DOHH2 (cell line): ENCODE data around the gene PCNX4.

ENCODE experiments used
- H3F3A ChIP-seq: fragments of 200-600 bp; sonication (generic), shearing (Covaris generic); 2 replicates; pipeline ENCODE4 v1.6.0; 2016; ENCODE audit warnings: antibody characterized with exemption, mild to moderate bottlenecking; ENCODE audit not compliant: control insufficient read depth, insufficient read depth
- H3K27ac ChIP-seq: fragments of 200-600 bp; sonication (generic); 2 replicates; pipeline ENCODE4 v1.5.1; 2014; ENCODE audit warnings: low read depth, mild to moderate bottlenecking, low read length, moderate library complexity
- H3K27me3 ChIP-seq: fragments of 200-600 bp; sonication (generic); 2 replicates; pipeline ENCODE4 v1.6.1; 2014; ENCODE audit warnings: mild to moderate bottlenecking, low read length, mixed read lengths; ENCODE audit not compliant: control insufficient read depth
- H3K36me3 ChIP-seq: fragments of 200-600 bp; sonication (generic); 2 replicates; pipeline ENCODE4 v1.6.1; 2014; ENCODE audit warnings: mild to moderate bottlenecking, low read length, moderate library complexity, mixed read lengths; ENCODE audit not compliant: control insufficient read depth
- H3K4me1 ChIP-seq: fragments of 200-600 bp; sonication (generic); 2 replicates; pipeline ENCODE4 v1.6.1; 2014; ENCODE audit warnings: mild to moderate bottlenecking, low read length, mixed read lengths; ENCODE audit not compliant: control insufficient read depth
- H3K4me2 ChIP-seq: fragments of 200-600 bp; sonication (generic); 2 replicates; pipeline ENCODE4 v1.6.0; 2014; ENCODE audit warnings: mild to moderate bottlenecking, low read length, moderate library complexity
- H3K4me3 ChIP-seq: fragments of 200-600 bp; sonication (generic); 2 replicates; pipeline ENCODE4 v1.5.1; 2014; ENCODE audit warnings: mild to moderate bottlenecking, low read length, mixed read lengths
- H3K79me2 ChIP-seq: fragments of 200-600 bp; sonication (generic); 2 replicates; pipeline ENCODE4 v1.6.1; 2014; ENCODE audit warnings: mild to moderate bottlenecking, low read length, mixed read lengths; ENCODE audit not compliant: control insufficient read depth
- H3K9me2 ChIP-seq: fragments of 200-600 bp; sonication (generic); replicated peaks from 2 replicates; pipeline ENCODE4 v1.6.1; 2014; ENCODE audit warnings: mild to moderate bottlenecking, low read length, mixed read lengths; ENCODE audit not compliant: control insufficient read depth
- H3K9me3 ChIP-seq: fragments of 200-600 bp; sonication (generic); 2 replicates; pipeline ENCODE4 v1.6.1; 2014; ENCODE audit warnings: antibody characterized with exemption, low read length, mixed read lengths; ENCODE audit not compliant: control insufficient read depth, insufficient read depth
- H4K20me1 ChIP-seq: fragments of 200-600 bp; sonication (generic); 2 replicates; pipeline ENCODE4 v1.6.0; 2014; ENCODE audit warnings: low read depth, mild to moderate bottlenecking, antibody characterized with exemption, low read length, moderate library complexity; ENCODE audit not compliant: control insufficient read depth, insufficient read depth
- CTCF ChIP-seq: fragments of 200-600 bp; sonication (generic); IDR thresholded peaks from one replicate; pipeline ENCODE4 v1.5.1; 2014; ENCODE audit warnings: antibody characterized with exemption, mild to moderate bottlenecking, low read depth, low read length; ENCODE audit not compliant: poor library complexity, severe bottlenecking
- EZH2phosphoT487 ChIP-seq: fragments of 200-600 bp; sonication (generic); IDR thresholded peaks from 2 replicates; pipeline ENCODE4 v1.6.1; 2017; ENCODE audit warnings: borderline replicate concordance, mild to moderate bottlenecking, antibody characterized with exemption, low read length, moderate library complexity, mixed read lengths

The PCNX4 gene

DNA sequence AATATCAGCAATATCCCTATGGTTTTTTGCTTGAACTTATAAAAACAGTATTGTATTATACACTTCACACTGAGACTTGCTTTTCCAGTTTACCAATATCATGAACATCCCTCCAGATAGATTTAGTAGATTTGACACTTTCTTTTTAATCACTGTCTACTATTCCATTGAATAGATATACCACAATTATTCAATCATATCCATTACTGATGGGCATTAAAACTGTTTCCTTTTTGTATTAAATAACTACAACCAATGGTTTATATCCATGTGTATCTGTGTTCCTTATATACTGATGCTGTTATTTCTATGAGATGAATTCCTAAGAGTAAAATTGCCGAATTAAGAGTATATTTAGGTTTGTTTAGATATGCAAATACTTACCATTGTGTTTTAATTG, 86.4 kb downstream of the PCNX4 start:
- Histone ChIP-seq H3K27ac (no peak overlapping the region), H3K4me1 (peaks cover 6% of the 10 kb centered on the region), H3K9me3 (peaks cover 4% of the 10 kb centered on the region; the same call in 1 of the 2 replicates), H3F3A (no peaks in the 10 kb centered on the region; the same call in 1 of the 2 replicates), H4K20me1 (no peaks in the 10 kb centered on the region), H3K9me2 (no peaks in the 10 kb centered on the region), H3K27me3 (no peaks in the 10 kb centered on the region), H3K4me2 (no peak overlapping the region), H3K4me3 (no peak overlapping the region), H3K79me2 (no peaks in the 10 kb centered on the region), H3K36me3 (no peaks in the 10 kb centered on the region)
- TF ChIP-seq EZH2phosphoT487 (no peak), CTCF (no peak)

DNA sequence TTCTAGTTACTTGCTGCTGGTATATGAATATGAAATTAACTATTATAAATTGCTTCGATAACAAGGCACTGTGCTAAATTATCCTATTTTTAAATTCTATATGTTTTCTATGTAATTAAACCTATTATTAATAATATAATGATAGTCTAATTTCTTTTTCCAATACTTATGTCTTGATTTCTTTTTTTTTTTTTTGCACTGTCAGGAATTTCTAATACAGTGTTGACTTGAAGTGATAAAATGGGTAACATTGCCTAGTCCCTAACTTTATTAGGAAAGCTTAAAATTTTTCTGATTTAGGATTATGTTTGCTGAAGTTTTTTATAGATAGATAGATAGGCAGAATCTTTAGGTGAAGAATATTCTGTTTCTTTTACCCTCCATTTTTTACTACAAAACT, 87.1 kb downstream of the PCNX4 start:
- no peak overlapping the region for H3K27ac ChIP-seq

GRCh38 chr14:60179431-60179869, 87.7 kb downstream of the PCNX4 start:
- Histone ChIP-seq H4K20me1 (no peaks in the 10 kb centered on the region), H3K36me3 (no peaks in the 10 kb centered on the region), H3K27me3 (no peaks in the 10 kb centered on the region), H3K4me2 (no peak overlapping the region), H3K27ac (no peak overlapping the region), H3K4me3 (no peak overlapping the region), H3K9me3 (peaks cover 4% of the 10 kb centered on the region; the same call in 1 of the 2 replicates), H3K4me1 (peaks cover 18% of the 10 kb centered on the region), H3K79me2 (no peaks in the 10 kb centered on the region), H3F3A (no peaks in the 10 kb centered on the region; the same call in 1 of the 2 replicates), H3K9me2 (no peaks in the 10 kb centered on the region)
- TF ChIP-seq EZH2phosphoT487: no peak
- no peak for TF ChIP-seq CTCF

More for the DNA sequence above, 87.1 kb downstream of the PCNX4 start:
- no peaks in the 10 kb centered on the region for H3K27me3 ChIP-seq
- H3K9me2 ChIP-seq: no peaks in the 10 kb centered on the region
- H3K4me1 ChIP-seq: peaks cover 13% of the 10 kb centered on the region
- H3K4me2 ChIP-seq: no peak overlapping the region
- H3K4me3 ChIP-seq: no peak overlapping the region
- H3K36me3 ChIP-seq: no peaks in the 10 kb centered on the region
- H4K20me1 ChIP-seq: no peaks in the 10 kb centered on the region
- H3F3A ChIP-seq: no peaks in the 10 kb centered on the region; the same call in 1 of the 2 replicates
- TF ChIP-seq EZH2phosphoT487: no peak
- no peak for TF ChIP-seq CTCF
- no peaks in the 10 kb centered on the region for H3K79me2 ChIP-seq
- H3K9me3 ChIP-seq: peaks cover 4% of the 10 kb centered on the region; the same call in 1 of the 2 replicates
